Hepatocyte (in vitro differentiated cells): ENCODE measurements around the gene PNPLA7. TPM values are rescaled to one million over a fixed set of nuclear protein-coding genes. Genes with fewer than 3 reads are reported as not detected.
A peak's percentile ranks its signal among the peaks of the same experiment; 100 is the strongest.
"Not testable (repeated sequence)": the region's sequence is repeated elsewhere in the genome, so short reads cannot be mapped to it uniquely, and the experiment has no call there.

Experiments used
- DNase-seq: peaks from one replicate; pipeline ENCODE4 v3.0.0-alpha.2; 2016; ENCODE audit warnings: low spot score
- H2AFZ ChIP-seq: fragments of 200-600 bp; sonication (generic); 2 replicates; pipeline ENCODE4 v1.6.0; 2016; ENCODE audit warnings: antibody characterized with exemption, mild to moderate bottlenecking
- H3K27ac ChIP-seq: fragments of 200-600 bp; sonication (generic); 2 replicates; pipeline ENCODE4 v1.5.1; 2016; ENCODE audit warnings: mild to moderate bottlenecking
- H3K27me3 ChIP-seq: fragments of 200-600 bp; sonication (generic); 2 replicates; pipeline ENCODE4 v1.6.1; 2016
- H3K36me3 ChIP-seq: fragments of 200-600 bp; sonication (generic); replicated peaks from 2 replicates; pipeline ENCODE4 v1.5.1; 2016; ENCODE audit warnings: low read depth; ENCODE audit not compliant: insufficient read depth
- H3K4me1 ChIP-seq: fragments of 200-600 bp; sonication (generic); 2 replicates; pipeline ENCODE4 v1.5.1; 2016; ENCODE audit warnings: mild to moderate bottlenecking, moderate library complexity; ENCODE audit not compliant: insufficient read depth
- H3K4me2 ChIP-seq: fragments of 200-600 bp; sonication (generic); 2 replicates; pipeline ENCODE4 v1.6.0; 2016
- H3K4me3 ChIP-seq: fragments of 200-600 bp; sonication (generic); 2 replicates; pipeline ENCODE4 v1.5.1; 2016; ENCODE audit warnings: mild to moderate bottlenecking
- H3K79me2 ChIP-seq: fragments of 200-600 bp; sonication (generic); 2 replicates; pipeline ENCODE4 v1.6.0; 2017; ENCODE audit warnings: mild to moderate bottlenecking
- H3K9me2 ChIP-seq: fragments of 200-600 bp; sonication (generic); replicated peaks from 2 replicates; pipeline ENCODE4 v1.6.0; 2017; ENCODE audit warnings: mild to moderate bottlenecking; ENCODE audit not compliant: insufficient read depth
- H3K9me3 ChIP-seq: fragments of 200-600 bp; sonication (generic); 2 replicates; pipeline ENCODE4 v1.5.1; 2016; ENCODE audit warnings: low read depth, mild to moderate bottlenecking
- H4K20me1 ChIP-seq: fragments of 200-600 bp; sonication (generic); 2 replicates; pipeline ENCODE4 v1.6.0; 2016; ENCODE audit warnings: mild to moderate bottlenecking; ENCODE audit not compliant: insufficient read depth, poor library complexity, severe bottlenecking
- EZH2 ChIP-seq: fragments of 200-600 bp; sonication (generic); IDR thresholded peaks from 2 replicates; pipeline ENCODE4 v1.6.1; 2016; ENCODE audit warnings: antibody characterized with exemption, mild to moderate bottlenecking, borderline replicate concordance
- EZH2phosphoT487 ChIP-seq: fragments of 200-600 bp; sonication (generic); IDR thresholded peaks from one replicate; pipeline ENCODE4 v1.6.1; 2018; ENCODE audit warnings: antibody characterized with exemption, mild to moderate bottlenecking, low read depth, moderate library complexity; ENCODE audit not compliant: unreplicated experiment, severe bottlenecking
- WGBS: methylation state at CpG from one replicate; pipeline ENCODE4 v1.1.6; 2016; ENCODE audit warnings: low lambda C conversion rate; ENCODE audit errors: missing lambda C conversion rate; 5-methylcytosine and 5-hydroxymethylcytosine counted together
- polyA plus RNA-seq: library from polyadenylated mRNA; unstranded; fragments of >200 nt; fragmentation: Nextera tagmentation; extraction: Ambion mirVana; gene quantifications from 2 replicates; pipeline ENCODE4 v1.2.1, GENCODE V29; 2016
- total RNA-seq: library from RNA; depleted of rRNA; stranded (reverse); fragments of >200 nt; gene quantifications from 2 replicates; pipeline ENCODE4 v1.2.3, GENCODE V29; 2014
- TF ChIP-seq, protein P1 (sequence below): fragments of 200-600 bp; sonication (generic); IDR thresholded peaks from 2 replicates; pipeline ENCODE4 v1.5.1; 2016; ENCODE audit warnings: antibody characterized with exemption, mild to moderate bottlenecking; ENCODE audit not compliant: poor library complexity

Gene PNPLA7
- total and polyA plus RNA-seq, 2 experiments from 2014 or later = 0.62 to 0.77 TPM

DNA sequence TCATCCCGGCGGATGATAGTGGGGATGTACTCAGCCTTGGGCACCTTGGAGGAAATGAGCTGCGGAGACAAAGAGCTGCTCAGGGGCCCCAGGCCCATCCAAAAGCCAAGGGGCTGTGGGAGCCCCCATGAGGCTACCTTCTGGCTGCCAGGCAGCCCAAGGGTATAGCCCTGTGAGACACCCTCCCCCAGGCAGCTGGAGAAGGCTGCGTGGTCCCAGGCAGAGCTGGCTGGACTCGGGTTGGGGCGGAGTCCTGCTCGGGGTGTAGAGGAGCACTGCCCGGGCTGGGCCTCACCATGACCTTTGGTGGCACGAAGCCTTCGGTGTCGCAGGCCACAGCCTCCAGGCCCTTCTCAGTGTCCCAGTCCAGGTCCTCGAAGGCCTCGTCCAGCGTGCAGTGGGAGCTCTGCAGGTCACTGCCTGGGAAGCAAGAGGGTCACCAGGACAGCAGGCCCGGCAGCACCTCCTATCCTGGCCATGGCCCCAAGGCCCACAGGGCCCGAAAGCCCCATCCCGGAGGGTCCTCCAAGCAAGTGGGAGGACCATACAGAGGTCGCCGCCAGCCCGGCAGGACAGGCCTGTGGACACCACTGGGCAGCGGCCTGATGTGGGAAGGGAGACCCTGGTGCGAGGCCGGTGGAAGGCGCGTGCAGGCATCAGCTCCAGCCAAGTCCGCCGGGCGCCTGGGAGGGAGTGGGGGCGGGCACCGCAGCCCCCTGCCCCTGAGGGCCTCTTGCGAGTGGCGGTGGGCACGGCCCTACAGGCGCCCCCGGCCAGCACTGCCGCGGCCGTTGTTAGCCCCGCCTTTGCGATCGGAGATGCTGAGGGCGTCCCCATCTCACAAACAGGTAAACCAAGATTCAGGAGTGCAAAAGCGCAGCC lies 97.2 kb downstream of the PNPLA7 start:
- no peak for DNase-seq
- TF ChIP-seq EZH2phosphoT487 (no peak), EZH2 (no peak)
- TF ChIP-seq, protein P1, sequence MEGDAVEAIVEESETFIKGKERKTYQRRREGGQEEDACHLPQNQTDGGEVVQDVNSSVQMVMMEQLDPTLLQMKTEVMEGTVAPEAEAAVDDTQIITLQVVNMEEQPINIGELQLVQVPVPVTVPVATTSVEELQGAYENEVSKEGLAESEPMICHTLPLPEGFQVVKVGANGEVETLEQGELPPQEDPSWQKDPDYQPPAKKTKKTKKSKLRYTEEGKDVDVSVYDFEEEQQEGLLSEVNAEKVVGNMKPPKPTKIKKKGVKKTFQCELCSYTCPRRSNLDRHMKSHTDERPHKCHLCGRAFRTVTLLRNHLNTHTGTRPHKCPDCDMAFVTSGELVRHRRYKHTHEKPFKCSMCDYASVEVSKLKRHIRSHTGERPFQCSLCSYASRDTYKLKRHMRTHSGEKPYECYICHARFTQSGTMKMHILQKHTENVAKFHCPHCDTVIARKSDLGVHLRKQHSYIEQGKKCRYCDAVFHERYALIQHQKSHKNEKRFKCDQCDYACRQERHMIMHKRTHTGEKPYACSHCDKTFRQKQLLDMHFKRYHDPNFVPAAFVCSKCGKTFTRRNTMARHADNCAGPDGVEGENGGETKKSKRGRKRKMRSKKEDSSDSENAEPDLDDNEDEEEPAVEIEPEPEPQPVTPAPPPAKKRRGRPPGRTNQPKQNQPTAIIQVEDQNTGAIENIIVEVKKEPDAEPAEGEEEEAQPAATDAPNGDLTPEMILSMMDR = no peak
- 94% methylated on average over 40 of the region's 43 CpGs for WGBS
- no peak overlapping the region for H2AFZ ChIP-seq
- no peaks in the 10 kb centered on the region for H3K36me3 ChIP-seq
- H3K9me3 ChIP-seq = no peaks in the 10 kb centered on the region
- H4K20me1 ChIP-seq = peaks cover under 1% of the 10 kb centered on the region
- H3K27ac ChIP-seq = no peak overlapping the region
- no peaks in the 10 kb centered on the region for H3K4me1 ChIP-seq
- no peaks in the 10 kb centered on the region for H3K27me3 ChIP-seq
- H3K4me3 ChIP-seq = no peak overlapping the region
- peaks cover 3% of the 10 kb centered on the region for H3K79me2 ChIP-seq
- no peaks in the 10 kb centered on the region for H3K9me2 ChIP-seq
- peak overlapping the region; percentile 70 for H3K4me2 ChIP-seq

DNA sequence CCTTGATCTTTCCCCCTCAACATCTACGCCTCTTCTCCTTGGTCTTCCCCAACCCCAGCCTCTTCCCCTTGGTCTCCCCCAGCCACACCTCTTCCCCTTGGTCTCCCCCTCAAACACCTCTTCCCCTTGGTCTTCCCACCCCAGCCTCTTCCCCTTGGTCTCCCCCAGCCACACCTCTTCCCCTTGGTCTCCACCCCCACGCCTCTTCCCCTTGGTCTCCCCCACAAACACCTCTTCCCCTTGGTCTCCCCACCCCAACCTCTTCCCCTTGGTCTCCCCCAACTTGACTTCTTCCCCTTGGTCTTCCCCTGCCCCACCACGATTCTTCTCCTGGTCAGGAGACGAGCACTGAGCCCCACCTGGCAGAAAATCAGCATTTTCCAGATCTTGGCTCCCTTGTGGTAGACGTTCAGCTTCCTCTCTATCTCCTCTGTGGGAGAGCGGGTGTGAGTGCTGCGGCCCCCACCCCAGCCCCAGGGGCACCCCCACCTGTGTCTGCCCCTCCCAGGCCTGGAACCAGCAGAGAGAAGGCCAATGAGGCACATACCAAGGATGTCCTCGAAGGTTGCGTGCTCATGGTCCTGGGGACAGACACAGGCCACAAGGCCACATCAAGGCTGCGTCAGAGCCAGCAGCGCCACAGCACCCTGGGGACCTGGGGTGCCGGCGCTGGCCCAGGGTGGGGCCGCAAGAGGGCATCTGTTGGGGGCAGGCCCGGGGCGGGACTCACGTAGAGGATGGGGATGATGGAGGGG lies 98.0 kb downstream of the PNPLA7 start:
- WGBS = 95% methylated on average over 11 of the region's 17 CpGs
- Histone ChIP-seq H4K20me1 (no peaks in the 10 kb centered on the region), H3K36me3 (no peaks in the 10 kb centered on the region), H3K4me3 (no peak overlapping the region), H2AFZ (no peak overlapping the region), H3K4me1 (no peaks in the 10 kb centered on the region), H3K27ac (no peak overlapping the region), H3K27me3 (no peaks in the 10 kb centered on the region), H3K79me2 (no peaks in the 10 kb centered on the region), H3K4me2 (no peak overlapping the region), H3K9me3 (no peaks in the 10 kb centered on the region), H3K9me2 (no peaks in the 10 kb centered on the region)
- no peak for DNase-seq
- TF ChIP-seq EZH2 = no peak
- no peak for TF ChIP-seq EZH2phosphoT487
- TF ChIP-seq, protein P1 = no peak

DNA sequence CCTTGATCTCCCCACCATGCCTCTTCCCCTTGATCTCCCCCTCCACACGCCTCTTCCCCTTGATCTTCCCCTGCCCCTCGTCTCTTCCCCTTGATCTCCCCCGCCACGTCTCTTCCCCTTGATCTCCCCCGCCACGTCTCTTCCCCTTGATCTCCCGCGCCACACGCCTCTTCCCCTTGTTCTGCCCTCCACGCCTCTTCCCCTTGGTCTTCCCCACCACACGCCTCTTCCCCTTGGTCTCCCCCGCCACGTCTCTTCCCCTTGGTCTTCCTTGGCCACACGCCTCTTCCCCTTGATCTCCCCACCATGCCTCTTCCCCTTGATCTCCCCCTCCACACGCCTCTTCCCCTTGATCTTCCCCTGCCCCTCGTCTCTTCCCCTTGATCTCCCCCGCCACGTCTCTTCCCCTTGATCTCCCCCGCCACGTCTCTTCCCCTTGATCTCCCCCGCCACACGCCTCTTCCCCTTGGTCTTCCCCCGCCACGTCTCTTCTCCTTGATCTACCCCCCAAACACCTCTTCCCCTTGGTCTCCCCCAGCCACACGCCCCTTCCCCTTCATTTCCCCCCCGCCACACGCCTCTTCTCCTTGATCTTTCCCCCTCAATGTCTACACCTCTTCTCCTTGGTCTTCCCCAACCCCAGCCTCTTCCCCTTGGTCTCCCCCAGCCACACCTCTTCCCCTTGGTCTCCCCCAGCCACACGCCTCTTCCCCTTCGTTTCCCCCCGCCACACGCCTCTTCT lies 98.8 kb downstream of the PNPLA7 start:
- H3K36me3 ChIP-seq, H3K4me1 ChIP-seq: not testable (repeated sequence)
- WGBS = no CpG with 5 or more reads among the region's 31 CpGs

DNA sequence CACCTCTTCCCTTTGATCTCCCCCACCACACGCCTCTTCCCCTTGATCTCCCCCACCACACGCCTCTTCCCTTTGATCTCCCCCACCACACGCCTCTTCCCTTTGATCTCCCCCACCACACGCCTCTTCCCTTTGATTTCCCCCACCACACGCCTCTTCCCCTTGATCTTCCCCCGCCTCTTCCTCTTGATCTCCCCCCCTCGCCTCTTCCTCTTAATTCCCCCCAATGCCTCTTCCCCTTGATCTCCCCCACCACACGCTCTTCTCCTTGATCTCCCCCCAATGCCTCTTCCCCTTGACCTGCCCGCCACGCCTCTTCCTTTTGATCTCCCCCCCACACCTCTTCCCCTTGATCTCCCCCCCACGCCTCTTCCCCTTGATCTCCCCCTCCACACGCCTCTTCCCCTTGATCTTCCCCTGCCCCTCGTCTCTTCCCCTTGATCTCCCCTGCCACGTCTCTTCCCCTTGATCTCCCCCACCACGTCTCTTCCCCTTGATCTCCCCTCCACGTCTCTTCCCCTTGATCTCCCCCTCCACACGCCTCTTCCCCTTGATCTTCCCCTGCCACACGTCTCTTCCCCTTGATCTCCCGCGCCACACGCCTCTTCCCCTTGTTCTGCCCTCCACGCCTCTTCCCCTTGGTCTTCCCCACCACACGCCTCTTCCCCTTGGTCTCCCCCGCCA lies 99.5 kb downstream of the PNPLA7 start:
- WGBS = no CpG with 5 or more reads among the region's 24 CpGs
- H4K20me1 ChIP-seq = not testable (repeated sequence)

More for the DNA sequence above, 98.8 kb downstream of the PNPLA7 start:
- H3K4me2 ChIP-seq, DNase-seq, H3K9me3 ChIP-seq, H3K9me2 ChIP-seq, H3K27ac ChIP-seq, H3K4me3 ChIP-seq, H3K79me2 ChIP-seq, H2AFZ ChIP-seq, H3K27me3 ChIP-seq, H4K20me1 ChIP-seq: not testable (repeated sequence)

More for the DNA sequence above, 99.5 kb downstream of the PNPLA7 start:
- H3K4me2 ChIP-seq, H3K27ac ChIP-seq, H3K79me2 ChIP-seq, H3K4me1 ChIP-seq, H3K9me2 ChIP-seq, H3K27me3 ChIP-seq, H3K9me3 ChIP-seq, H3K4me3 ChIP-seq, H3K36me3 ChIP-seq, H2AFZ ChIP-seq, DNase-seq: not testable (repeated sequence)
